Neural cell (in vitro differentiated cells): Measurements from ENCODE around the gene MILR1. TPM values are rescaled to one million over a fixed set of nuclear protein-coding genes. Genes with fewer than 3 reads are reported as not detected.

Source experiments
- H2AFZ ChIP-seq: fragments of 200-600, 300-800 bp; sonication (generic), shearing (Covaris generic); 2 replicates; pipeline ENCODE4 v1.6.0; 2014; ENCODE audit warnings: low read depth, mild to moderate bottlenecking, antibody characterized with exemption, low read length, moderate library complexity
- H3F3A ChIP-seq: fragments of 200-600 bp; shearing (Covaris generic); 2 replicates; pipeline ENCODE4 v1.6.1; 2016; ENCODE audit warnings: mild to moderate bottlenecking, moderate library complexity, mixed read lengths, antibody characterized with exemption, low read length; ENCODE audit not compliant: insufficient read depth, poor library complexity, severe bottlenecking
- H3K27ac ChIP-seq: fragments of 200-600, 300-800 bp; sonication (generic), shearing (Covaris generic); 2 replicates; pipeline ENCODE4 v1.5.1; 2014; ENCODE audit warnings: mild to moderate bottlenecking, low read length, moderate library complexity
- H3K27me3 ChIP-seq: fragments of 300-800, 200-600 bp; sonication (generic), shearing (Covaris generic); 2 replicates; pipeline ENCODE4 v1.6.0; 2014; ENCODE audit warnings: mild to moderate bottlenecking, low read depth, low read length, moderate library complexity; ENCODE audit not compliant: insufficient read depth
- H3K36me3 ChIP-seq: fragments of 300-800, 200-600 bp; sonication (generic), shearing (Covaris generic); 2 replicates; pipeline ENCODE4 v1.5.1; 2014; ENCODE audit warnings: mild to moderate bottlenecking, antibody characterized with exemption, low read length, moderate library complexity; ENCODE audit not compliant: insufficient read depth
- H3K4me2 ChIP-seq: fragments of 300-800, 200-600 bp; sonication (generic), shearing (Covaris generic); 2 replicates; pipeline ENCODE4 v1.6.0; 2014; ENCODE audit warnings: mild to moderate bottlenecking, low read length
- H3K4me3 ChIP-seq: fragments of 300-800, 200-600 bp; sonication (generic), shearing (Covaris generic); 2 replicates; pipeline ENCODE4 v1.5.1; 2014; ENCODE audit warnings: mild to moderate bottlenecking, low read length, moderate library complexity
- H3K79me2 ChIP-seq: fragments of 200-600 bp; shearing (Covaris generic); replicated peaks from 2 replicates; pipeline ENCODE4 v1.6.0; 2014; ENCODE audit warnings: mild to moderate bottlenecking, low read length, moderate library complexity; ENCODE audit not compliant: insufficient read depth
- H3K9ac ChIP-seq: fragments of 300-800, 200-600 bp; sonication (generic), shearing (Covaris generic); 2 replicates; pipeline ENCODE4 v1.6.1; 2016; ENCODE audit warnings: mild to moderate bottlenecking, low read length, mixed read lengths
- H3K9me2 ChIP-seq: fragments of 200-600 bp; shearing (Covaris generic); 2 replicates; pipeline ENCODE4 v1.6.1; 2016; ENCODE audit warnings: mild to moderate bottlenecking, low read length, mixed read lengths; ENCODE audit not compliant: insufficient read depth
- H3K9me3 ChIP-seq: fragments of 200-600, 300-800 bp; sonication (generic), shearing (Covaris generic); 2 replicates; pipeline ENCODE4 v1.6.1; 2016; ENCODE audit warnings: mild to moderate bottlenecking, mixed run types, low read length, moderate library complexity, mixed read lengths
- H4K20me1 ChIP-seq: fragments of 200-600 bp; shearing (Covaris generic); 2 replicates; pipeline ENCODE4 v1.6.1; 2016; ENCODE audit warnings: mild to moderate bottlenecking, mixed run types; ENCODE audit not compliant: insufficient read depth
- CTCF ChIP-seq: fragments of 450-650 bp; IDR thresholded peaks from 2 replicates; pipeline ENCODE4 v1.5.1; 2014; ENCODE audit warnings: antibody characterized with exemption, mild to moderate bottlenecking, moderate library complexity; ENCODE audit not compliant: poor library complexity, severe bottlenecking
- EP300 ChIP-seq: fragments of 450-650 bp; conservative IDR thresholded peaks from 2 replicates; pipeline ENCODE4 v1.6.1; 2014; ENCODE audit warnings: antibody characterized with exemption, mild to moderate bottlenecking, moderate library complexity; ENCODE audit not compliant: poor library complexity, severe bottlenecking
- EZH2 ChIP-seq: fragments of 200-600, 300-800 bp; shearing (Covaris generic), sonication (generic); IDR thresholded peaks from 2 replicates; pipeline ENCODE4 v1.6.1; 2014; ENCODE audit warnings: antibody characterized with exemption, low read length, borderline replicate concordance, mild to moderate bottlenecking; ENCODE audit not compliant: insufficient read depth, poor library complexity, severe bottlenecking
- MXI1 ChIP-seq: fragments of 450-650 bp; conservative IDR thresholded peaks from 2 replicates; pipeline ENCODE4 v1.6.1; 2014; ENCODE audit warnings: antibody characterized with exemption, mild to moderate bottlenecking; ENCODE audit not compliant: poor library complexity, severe bottlenecking
- RAD21 ChIP-seq: fragments of 450-650 bp; conservative IDR thresholded peaks from 2 replicates; pipeline ENCODE4 v1.6.1; 2014; ENCODE audit warnings: antibody characterized with exemption, mild to moderate bottlenecking, moderate library complexity
- REST ChIP-seq: IDR thresholded peaks from 2 replicates; pipeline ENCODE4 v1.6.1; 2012; ENCODE audit warnings: borderline replicate concordance
- SMC3 ChIP-seq: fragments of 450-650 bp; conservative IDR thresholded peaks from 2 replicates; pipeline ENCODE4 v1.6.1; 2014; ENCODE audit warnings: antibody characterized with exemption, mild to moderate bottlenecking, moderate library complexity; ENCODE audit not compliant: poor library complexity
- polyA plus RNA-seq: library from polyadenylated mRNA; depleted of rRNA; stranded (reverse); fragments of >200 nt; gene quantifications from 2 replicates; pipeline ENCODE4 v1.2.3, GENCODE V29; 2014

The MILR1 gene
- polyA plus RNA-seq, 1 donor from 2014 or later: not detected

GRCh38 chr17:64492481-64493109 is 43.7 kb downstream of the MILR1 start:
- Histone ChIP-seq H3K9me2 (no peaks in the 10 kb centered on the region), H3K79me2 (peaks cover 18% of the 10 kb centered on the region)

GRCh38 chr17:64494121-64494520 is 45.2 kb downstream of the MILR1 start:
- Histone ChIP-seq H3K4me3 (peak overlapping the region; percentile 86), H3K79me2 (peaks cover 20% of the 10 kb centered on the region), H2AFZ (no peak overlapping the region), H4K20me1 (peaks cover 5% of the 10 kb centered on the region), H3K27me3 (no peaks in the 10 kb centered on the region), H3K27ac (no peak overlapping the region), H3K9me3 (no peaks in the 10 kb centered on the region), H3K36me3 (no peaks in the 10 kb centered on the region), H3K4me2 (peak overlapping the region; percentile 2), H3F3A (peaks cover 14% of the 10 kb centered on the region), H3K9ac (no peak overlapping the region), H3K9me2 (no peaks in the 10 kb centered on the region)
- no peak for TF ChIP-seq EZH2
- no peak for TF ChIP-seq SMC3
- no peak for TF ChIP-seq CTCF
- TF ChIP-seq EP300: no peak
- no peak for TF ChIP-seq REST
- TF ChIP-seq RAD21: no peak
- no peak for TF ChIP-seq MXI1

More at GRCh38 chr17:64492481-64493109, 43.7 kb downstream of the MILR1 start:
- H4K20me1 ChIP-seq: no peaks in the 10 kb centered on the region
- peaks cover 5% of the 10 kb centered on the region for H3F3A ChIP-seq
- H3K4me3 ChIP-seq: no peak overlapping the region
- TF ChIP-seq REST: no peak
- peak; percentile 39 for TF ChIP-seq CTCF
- no peak for TF ChIP-seq SMC3
- H3K36me3 ChIP-seq: no peaks in the 10 kb centered on the region
- no peak overlapping the region for H3K9ac ChIP-seq
- no peaks in the 10 kb centered on the region for H3K27me3 ChIP-seq
- no peak overlapping the region for H3K4me2 ChIP-seq
- H2AFZ ChIP-seq: no peak overlapping the region
- no peaks in the 10 kb centered on the region for H3K9me3 ChIP-seq
- H3K27ac ChIP-seq: no peak overlapping the region
